ENCODE data around the gene IP6K3. TPM values are rescaled to one million over a fixed set of nuclear protein-coding genes. Genes with fewer than 3 reads are reported as not detected.

Gene IP6K3
- total RNA-seq, 1 donor from 2014 or later, result not detected

DNA sequence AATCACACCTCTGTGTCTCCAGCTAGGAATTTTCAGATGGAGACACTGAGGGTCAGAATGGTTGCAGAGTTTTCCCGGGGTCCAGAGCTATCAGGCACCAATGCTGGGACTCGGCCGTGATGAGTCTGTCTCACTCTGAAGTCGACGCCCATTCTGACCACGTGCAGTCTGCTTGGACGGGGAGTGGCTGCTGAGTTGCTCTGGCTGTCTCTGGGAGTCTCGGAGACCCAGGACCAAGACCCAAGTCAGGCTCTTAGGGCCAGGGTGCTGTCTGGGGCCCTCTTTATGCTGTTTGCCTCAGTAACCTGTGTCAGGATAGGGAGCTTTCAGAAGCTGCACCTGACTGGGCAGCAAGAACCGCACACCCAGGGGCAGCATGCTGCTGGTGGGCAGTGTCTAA lies 4.6 kb downstream of the IP6K3 start:
- Mint-ChIP-seq H3K4me3 (no peak overlapping the region), H3K9me3 (no peaks in the 10 kb centered on the region), H3K36me3 (ENCODE audit: low read depth) (no peaks in the 10 kb centered on the region), H3K27ac (no peak overlapping the region), H3K27me3 (peaks cover 14% of the 10 kb centered on the region), H3K4me1 (peaks cover 2% of the 10 kb centered on the region)
- CTCF ChIA-PET, result interaction anchor here (2.9 kb wide), 1 partner anchor 31 kb away, joined by 23 read pairs; the partner anchor contains the start of gene UQCC2
- TF ChIP-seq, protein P1, sequence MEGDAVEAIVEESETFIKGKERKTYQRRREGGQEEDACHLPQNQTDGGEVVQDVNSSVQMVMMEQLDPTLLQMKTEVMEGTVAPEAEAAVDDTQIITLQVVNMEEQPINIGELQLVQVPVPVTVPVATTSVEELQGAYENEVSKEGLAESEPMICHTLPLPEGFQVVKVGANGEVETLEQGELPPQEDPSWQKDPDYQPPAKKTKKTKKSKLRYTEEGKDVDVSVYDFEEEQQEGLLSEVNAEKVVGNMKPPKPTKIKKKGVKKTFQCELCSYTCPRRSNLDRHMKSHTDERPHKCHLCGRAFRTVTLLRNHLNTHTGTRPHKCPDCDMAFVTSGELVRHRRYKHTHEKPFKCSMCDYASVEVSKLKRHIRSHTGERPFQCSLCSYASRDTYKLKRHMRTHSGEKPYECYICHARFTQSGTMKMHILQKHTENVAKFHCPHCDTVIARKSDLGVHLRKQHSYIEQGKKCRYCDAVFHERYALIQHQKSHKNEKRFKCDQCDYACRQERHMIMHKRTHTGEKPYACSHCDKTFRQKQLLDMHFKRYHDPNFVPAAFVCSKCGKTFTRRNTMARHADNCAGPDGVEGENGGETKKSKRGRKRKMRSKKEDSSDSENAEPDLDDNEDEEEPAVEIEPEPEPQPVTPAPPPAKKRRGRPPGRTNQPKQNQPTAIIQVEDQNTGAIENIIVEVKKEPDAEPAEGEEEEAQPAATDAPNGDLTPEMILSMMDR (IDR thresholded peaks at IDR 0.05), result no peak
- intact Hi-C loops (cut with micrococcal nuclease), result no loop called here
- DNase-seq (no peak), ATAC-seq (ENCODE audit: low read depth) (no peak)
- POLR2A ChIA-PET, result interaction anchor here (0.7 kb wide), 1 partner anchor 53 kb away, joined by 4 read pairs; no protein-coding TSS in a partner anchor

DNA sequence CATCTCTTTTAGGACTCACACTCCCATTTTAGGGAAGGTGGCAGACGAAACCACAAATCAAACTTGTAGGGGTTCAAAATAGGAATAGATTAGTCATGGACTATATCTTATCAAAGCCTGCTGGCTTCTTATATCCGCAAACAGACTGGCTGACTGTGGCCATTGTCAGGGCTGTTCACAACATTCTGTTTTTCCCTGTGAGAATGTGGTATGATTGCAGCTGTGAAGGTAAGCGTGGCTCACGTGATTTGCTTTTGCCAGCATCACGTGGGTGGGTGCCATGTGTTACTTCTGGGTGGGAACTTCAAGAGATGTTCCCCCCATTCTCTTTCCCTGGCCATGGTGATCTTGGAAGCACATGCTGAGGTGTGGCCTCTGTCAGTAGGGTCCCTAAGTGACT lies 5.9 kb downstream of the IP6K3 start:
- ATAC-seq (ENCODE audit: low read depth) (no peak), DNase-seq (no peak)
- H3K4me1 Mint-ChIP-seq, result peaks cover 2% of the 10 kb centered on the region
- intact Hi-C loops (cut with micrococcal nuclease), result no loop called here
- peaks cover 11% of the 10 kb centered on the region for H3K27me3 Mint-ChIP-seq
- no peak overlapping the region for H3K27ac Mint-ChIP-seq
- TF ChIP-seq, protein P1 (IDR thresholded peaks at IDR 0.05), result no peak
- ChIA-PET POLR2A (no interaction called here), CTCF (no interaction called here)
- H3K9me3 Mint-ChIP-seq, result no peaks in the 10 kb centered on the region
- H3K36me3 Mint-ChIP-seq (ENCODE audit: low read depth), result no peaks in the 10 kb centered on the region
- H3K4me3 Mint-ChIP-seq, result no peak overlapping the region

DNA sequence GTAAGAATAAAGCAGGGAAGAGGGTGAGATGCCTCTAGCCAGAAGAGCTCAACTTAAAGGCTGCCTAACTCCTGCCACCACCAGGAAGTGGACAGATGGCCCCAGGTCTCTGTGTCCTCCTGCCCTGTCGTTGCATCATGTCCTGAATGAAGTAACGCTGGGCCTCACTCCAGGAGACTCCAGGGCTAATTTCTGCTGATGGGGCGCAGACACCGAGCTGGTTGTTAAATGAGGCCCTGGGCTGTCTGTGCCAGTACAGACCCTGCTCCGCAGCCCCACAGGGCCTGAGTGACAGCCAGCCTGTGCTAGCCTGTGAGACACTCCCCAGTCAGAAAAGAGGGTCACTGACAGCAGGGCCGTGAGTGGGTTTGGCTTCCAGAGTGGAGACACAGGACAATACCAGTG lies 6.5 kb downstream of the IP6K3 start:
- H3K9me3 Mint-ChIP-seq, result no peaks in the 10 kb centered on the region
- peaks cover 11% of the 10 kb centered on the region for H3K27me3 Mint-ChIP-seq
- ATAC-seq (ENCODE audit: low read depth) (no peak), DNase-seq (no peak)
- H3K4me3 Mint-ChIP-seq, result no peak overlapping the region
- peaks cover 2% of the 10 kb centered on the region for H3K4me1 Mint-ChIP-seq
- no peak overlapping the region for H3K27ac Mint-ChIP-seq
- no peaks in the 10 kb centered on the region for H3K36me3 Mint-ChIP-seq (ENCODE audit: low read depth)
- ChIA-PET CTCF (no interaction called here), POLR2A (no interaction called here)
- intact Hi-C loops (cut with micrococcal nuclease), result no loop called here
- TF ChIP-seq, protein P1 (IDR thresholded peaks at IDR 0.05), result no peak

DNA sequence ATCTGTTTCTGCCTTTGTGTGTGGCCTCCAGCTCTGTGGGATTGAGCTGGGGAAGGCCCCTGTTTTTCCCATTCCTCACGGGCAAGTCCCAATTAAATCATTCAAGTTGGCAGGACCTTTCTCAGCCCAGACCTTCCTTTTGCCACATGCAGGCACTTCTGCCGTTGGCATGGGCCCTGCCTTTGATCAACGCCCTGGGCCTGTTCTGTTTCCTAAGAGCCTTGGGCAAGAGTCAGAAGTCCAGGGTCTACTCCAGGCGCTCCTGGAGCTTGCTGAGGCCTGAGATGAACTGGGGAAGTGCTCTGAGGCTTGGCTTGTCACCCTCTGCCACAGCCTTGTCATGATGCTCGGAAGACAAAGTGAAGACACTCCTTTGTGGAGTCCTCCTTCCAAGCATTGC lies 7.1 kb downstream of the IP6K3 start:
- Mint-ChIP-seq H3K9me3 (no peaks in the 10 kb centered on the region), H3K4me1 (peaks cover 2% of the 10 kb centered on the region), H3K4me3 (no peak overlapping the region), H3K27ac (no peak overlapping the region), H3K36me3 (ENCODE audit: low read depth) (no peaks in the 10 kb centered on the region), H3K27me3 (peaks cover 11% of the 10 kb centered on the region)
- ATAC-seq (ENCODE audit: low read depth), result no peak
- intact Hi-C loops (cut with micrococcal nuclease), result no loop called here
- CTCF ChIA-PET, result no interaction called here
- TF ChIP-seq, protein P1 (IDR thresholded peaks at IDR 0.05), result no peak
- POLR2A ChIA-PET, result no interaction called here
- no peak for DNase-seq

DNA sequence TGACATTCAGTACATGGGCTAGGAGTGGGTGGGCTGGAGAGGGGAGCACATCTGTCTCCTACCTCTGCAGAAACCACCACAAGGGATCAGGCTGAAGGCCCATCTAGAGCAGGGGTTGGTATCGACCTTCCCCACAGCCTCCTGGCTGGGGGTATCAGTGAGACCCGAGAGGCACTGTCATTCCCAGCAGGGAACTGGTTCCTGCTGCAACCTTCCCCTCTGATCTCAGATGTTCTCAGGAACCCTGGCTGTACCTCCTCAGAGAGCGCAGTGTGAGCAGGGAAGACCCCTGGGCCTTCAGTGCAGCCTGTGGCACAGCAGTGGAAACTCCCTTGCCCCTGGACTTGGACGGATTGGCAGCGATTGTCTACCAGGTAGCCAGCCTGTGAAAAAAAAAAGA lies 7.8 kb downstream of the IP6K3 start:
- Mint-ChIP-seq H3K27ac (no peak overlapping the region), H3K4me1 (no peaks in the 10 kb centered on the region), H3K4me3 (no peak overlapping the region), H3K9me3 (no peaks in the 10 kb centered on the region), H3K36me3 (ENCODE audit: low read depth) (no peaks in the 10 kb centered on the region), H3K27me3 (peaks cover 8% of the 10 kb centered on the region)
- CTCF ChIA-PET, result no interaction called here
- ATAC-seq (ENCODE audit: low read depth), result no peak
- intact Hi-C loops (cut with micrococcal nuclease), result no loop called here
- no peak for DNase-seq
- POLR2A ChIA-PET, result no interaction called here
- TF ChIP-seq, protein P1 (IDR thresholded peaks at IDR 0.05), result no peak
